SU-DHL-6 (cell line): ENCODE results near the gene GOLGB1.

ENCODE experiments used
- H2AFZ ChIP-seq: fragments of 200-600 bp; sonication (generic); 2 replicates; pipeline ENCODE4 v1.6.1; 2014; ENCODE audit warnings: low read depth, mild to moderate bottlenecking, moderate library complexity, mixed read lengths, antibody characterized with exemption, low read length; ENCODE audit not compliant: severe bottlenecking
- H3F3A ChIP-seq: fragments of 200-600 bp; shearing (Covaris generic); 2 replicates; pipeline ENCODE4 v1.6.0; 2016; ENCODE audit warnings: antibody characterized with exemption, mild to moderate bottlenecking; ENCODE audit not compliant: insufficient read depth
- H3K27ac ChIP-seq: fragments of 200-600 bp; sonication (generic); 2 replicates; pipeline ENCODE4 v1.5.1; 2016; ENCODE audit warnings: low read depth, mild to moderate bottlenecking, low read length, moderate library complexity, mixed read lengths
- H3K27me3 ChIP-seq: fragments of 200-600 bp; sonication (generic), shearing (Covaris generic); 2 replicates; pipeline ENCODE4 v1.6.0; 2014; ENCODE audit warnings: mild to moderate bottlenecking, low read length
- H3K36me3 ChIP-seq: fragments of 200-600 bp; sonication (generic); 2 replicates; pipeline ENCODE4 v1.6.1; 2014; ENCODE audit warnings: mild to moderate bottlenecking, low read length, mixed read lengths
- H3K4me2 ChIP-seq: fragments of 300-600, 200-600 bp; shearing (Covaris generic), sonication (generic); 2 replicates; pipeline ENCODE4 v1.6.0; 2014; ENCODE audit warnings: low read length, low read depth, mild to moderate bottlenecking; ENCODE audit not compliant: poor library complexity, severe bottlenecking
- H3K4me3 ChIP-seq: fragments of 200-600 bp; sonication (generic); 2 replicates; pipeline ENCODE4 v1.5.1; 2014; ENCODE audit warnings: antibody characterized with exemption, low read length, mild to moderate bottlenecking, mixed read lengths; ENCODE audit not compliant: insufficient read depth, poor library complexity, severe bottlenecking
- H3K79me2 ChIP-seq: fragments of 200-600 bp; sonication (generic); 2 replicates; pipeline ENCODE4 v1.6.1; 2014; ENCODE audit warnings: mild to moderate bottlenecking, low read length, moderate library complexity; ENCODE audit not compliant: insufficient read depth
- H3K9ac ChIP-seq: fragments of 200-600 bp; sonication (generic); 2 replicates; pipeline ENCODE4 v1.7.0; 2014; ENCODE audit warnings: mild to moderate bottlenecking, low read length
- H3K9me2 ChIP-seq: fragments of 200-600 bp; sonication (generic); replicated peaks from 2 replicates; pipeline ENCODE4 v1.6.1; 2014; ENCODE audit warnings: low read length; ENCODE audit not compliant: insufficient read depth
- H3K9me3 ChIP-seq: fragments of 200-600 bp; sonication (generic); 2 replicates; pipeline ENCODE4 v1.6.1; 2014; ENCODE audit warnings: low read length, mixed read lengths; ENCODE audit not compliant: insufficient read depth
- H4K20me1 ChIP-seq: fragments of 200-600 bp; sonication (generic); 2 replicates; pipeline ENCODE4 v1.6.1; 2014; ENCODE audit warnings: low read depth, mild to moderate bottlenecking, antibody characterized with exemption, low read length, moderate library complexity, mixed read lengths
- CTCF ChIP-seq: fragments of 200-600 bp; sonication (generic); IDR thresholded peaks from one replicate; pipeline ENCODE4 v1.5.1; 2017; ENCODE audit warnings: antibody characterized with exemption, mild to moderate bottlenecking, low read length, moderate library complexity; ENCODE audit not compliant: insufficient read depth, poor library complexity, severe bottlenecking
- EZH2phosphoT487 ChIP-seq: fragments of 200-600 bp; sonication (generic), shearing (Covaris generic); conservative IDR thresholded peaks from 2 replicates; pipeline ENCODE4 v1.6.1; 2018; ENCODE audit warnings: mild to moderate bottlenecking, antibody characterized with exemption, low read length, moderate library complexity, mixed read lengths

GOLGB1 gene

GRCh38 chr3:121723485-121723884 lies 26.1 kb downstream of the GOLGB1 start:
- Histone ChIP-seq H3K9ac (no peak overlapping the region), H2AFZ (no peak overlapping the region), H3F3A (no peaks in the 10 kb centered on the region), H3K9me3 (no peaks in the 10 kb centered on the region), H3K9me2 (no peaks in the 10 kb centered on the region), H3K27ac (no peak overlapping the region), H3K27me3 (no peaks in the 10 kb centered on the region), H3K4me3 (no peak overlapping the region), H3K4me2 (no peak overlapping the region), H3K36me3 (peaks cover 11% of the 10 kb centered on the region), H3K79me2 (no peaks in the 10 kb centered on the region), H4K20me1 (no peaks in the 10 kb centered on the region)
- TF ChIP-seq CTCF (no peak), EZH2phosphoT487 (no peak)

- Histone ChIP-seq H3K36me3 (peaks cover 11% of the 10 kb centered on the region), H3K79me2 (no peaks in the 10 kb centered on the region), H4K20me1 (no peaks in the 10 kb centered on the region), H2AFZ (no peak overlapping the region), H3F3A (no peaks in the 10 kb centered on the region), H3K27ac (no peak overlapping the region), H3K27me3 (no peaks in the 10 kb centered on the region), H3K9me2 (no peaks in the 10 kb centered on the region), H3K4me3 (no peak overlapping the region), H3K4me2 (no peak overlapping the region), H3K9ac (no peak overlapping the region), H3K9me3 (no peaks in the 10 kb centered on the region)
- TF ChIP-seq EZH2phosphoT487 (no peak), CTCF (no peak)
These were observed 27.1 kb downstream of the GOLGB1 start for GRCh38 chr3:121722411-121722810.

- H3K9me3 ChIP-seq = no peaks in the 10 kb centered on the region
- H3K4me3 ChIP-seq = no peak overlapping the region
- no peaks in the 10 kb centered on the region for H4K20me1 ChIP-seq
- no peaks in the 10 kb centered on the region for H3F3A ChIP-seq
- H3K9me2 ChIP-seq = no peaks in the 10 kb centered on the region
- H3K9ac ChIP-seq = no peak overlapping the region
- peaks cover 6% of the 10 kb centered on the region; the same call in 1 of the 2 replicates for H3K36me3 ChIP-seq
- no peak for TF ChIP-seq CTCF
- TF ChIP-seq EZH2phosphoT487 = no peak
- no peaks in the 10 kb centered on the region for H3K79me2 ChIP-seq
- H2AFZ ChIP-seq = no peak overlapping the region
- H3K27ac ChIP-seq = no peak overlapping the region
- H3K4me2 ChIP-seq = no peak overlapping the region
- H3K27me3 ChIP-seq = no peaks in the 10 kb centered on the region
These were observed 29.4 kb downstream of the GOLGB1 start for GRCh38 chr3:121720163-121720562.

- H3K27ac ChIP-seq = no peak overlapping the region
- H3K4me2 ChIP-seq = no peak overlapping the region
- H3K9ac ChIP-seq = no peak overlapping the region
- no peaks in the 10 kb centered on the region for H3K27me3 ChIP-seq
- H3K9me2 ChIP-seq = no peaks in the 10 kb centered on the region
- peaks cover 6% of the 10 kb centered on the region; the same call in 1 of the 2 replicates for H3K36me3 ChIP-seq
- TF ChIP-seq EZH2phosphoT487 (no peak), CTCF (no peak)
- no peaks in the 10 kb centered on the region for H3K9me3 ChIP-seq
- no peak overlapping the region for H3K4me3 ChIP-seq
- H3F3A ChIP-seq = no peaks in the 10 kb centered on the region
- H4K20me1 ChIP-seq = no peaks in the 10 kb centered on the region
- no peak overlapping the region for H2AFZ ChIP-seq
- H3K79me2 ChIP-seq = no peaks in the 10 kb centered on the region
These were observed 30.1 kb downstream of the GOLGB1 start for GRCh38 chr3:121719423-121719822.
